Fibroblast of mammary gland (primary cell): ENCODE measurements around the gene C14orf119.

Experiments used
- DNase-seq: peaks from one replicate; pipeline ENCODE4 v3.0.0-alpha.2; 2010; ENCODE audit warnings: low read depth
- H3K4me3 ChIP-seq: 2 replicates; pipeline ENCODE4 v1.5.1; 2011; ENCODE audit warnings: low read depth, mild to moderate bottlenecking, low read length, moderate library complexity; ENCODE audit not compliant: control insufficient read depth
- CTCF ChIP-seq: conservative IDR thresholded peaks from 2 replicates; pipeline ENCODE4 v1.5.1; 2011; ENCODE audit warnings: low read depth, low read length, inconsistent platforms; ENCODE audit not compliant: control insufficient read depth, insufficient read depth

Gene C14orf119

GRCh38 chr14:23090254-23090636 lies 5.1 kb upstream of the C14orf119 start:
- DNase-seq = no peak
- no peak overlapping the region for H3K4me3 ChIP-seq
- TF ChIP-seq CTCF = no peak

- no peak for DNase-seq
- H3K4me3 ChIP-seq = no peak overlapping the region
- no peak for TF ChIP-seq CTCF
Measured at GRCh38 chr14:23091294-23092225, 3.7 kb upstream of the C14orf119 start.

- no peak for DNase-seq
- H3K4me3 ChIP-seq = peak overlapping the region; percentile 97
- no peak for TF ChIP-seq CTCF
Measured at GRCh38 chr14:23093104-23093503, 2.2 kb upstream of the C14orf119 start.

GRCh38 chr14:23093526-23093925 lies 1.8 kb upstream of the C14orf119 start:
- DNase-seq = no peak
- H3K4me3 ChIP-seq = peak overlapping the region; percentile 97
- no peak for TF ChIP-seq CTCF

- no peak for DNase-seq
- TF ChIP-seq CTCF = peak; percentile 23
- H3K4me3 ChIP-seq = peak overlapping the region; percentile 97
Measured at GRCh38 chr14:23093991-23094665, 1.2 kb upstream of the C14orf119 start.

- peak within 1 kb of the TSS; percentile 97 for H3K4me3 ChIP-seq
- TF ChIP-seq CTCF = no peak
- peak; percentile 84 for DNase-seq
Measured at GRCh38 chr14:23094666-23095195, 574 bp upstream of the C14orf119 start, which contains the start of gene ACIN1. Gene ACIN1, minus strand, starts transcription at chr14:23095136. Its CDS starts 24 bp downstream, at chr14:23095112.
